ENCODE data around the gene EDNRA.

EDNRA gene

DNA sequence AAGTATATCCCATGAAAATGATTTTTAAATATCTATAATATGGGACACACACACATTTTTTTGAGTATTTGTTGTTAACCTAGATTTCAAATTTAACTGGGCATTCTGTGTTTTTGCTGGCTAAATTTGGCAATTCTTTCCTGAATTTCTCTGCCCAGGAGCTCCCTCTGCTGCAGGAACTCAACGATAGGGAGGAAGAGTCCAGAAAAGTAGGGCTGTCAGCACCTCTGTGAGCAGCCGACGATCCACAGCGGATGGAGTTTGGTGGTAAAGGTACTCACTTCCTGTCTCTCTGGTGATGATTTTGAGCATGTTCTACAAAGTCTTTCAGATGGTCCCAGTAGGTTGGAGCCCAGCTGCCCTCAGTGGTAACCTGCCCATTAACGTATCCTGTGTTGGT, 113.2 kb downstream of the EDNRA start:
- DNase-seq = no peak
